Right atrium auricular region (tissue), 2 donors: Measurements from ENCODE around the gene INPP4B. TPM values are rescaled to one million over a fixed set of nuclear protein-coding genes. Genes with fewer than 3 reads are reported as not detected.

Source experiments
- DNase-seq: peaks from one replicate; pipeline ENCODE4 v3.0.0-alpha.2; 2019; ENCODE audit warnings: low spot score
- H3K27ac ChIP-seq, 2 donors: fragments of 200-600 bp; sonication (generic); 1 replicate in 1 of 2; 2 replicates in 1 of 2; pipeline ENCODE4 v1.5.1; 2016 to 2019
- H3K27me3 ChIP-seq, 2 donors: fragments of 200-600 bp; sonication (generic); one replicate each; pipeline versions ENCODE4 v1.5.1 to v1.6.0; 2017 to 2019
- H3K36me3 ChIP-seq: fragments of 200-600 bp; sonication (generic); one replicate; pipeline ENCODE4 v1.5.1; 2016
- H3K4me1 ChIP-seq, 2 donors: fragments of 200-600 bp; sonication (generic); one replicate each; pipeline versions ENCODE4 v1.5.1 to v1.6.0; 2017 to 2019
- H3K4me3 ChIP-seq, 2 donors: fragments of 200-600 bp; sonication (generic); 1 replicate in 1 of 2; 2 replicates in 1 of 2; pipeline ENCODE4 v1.5.1; 2017 to 2019; ENCODE audit warnings: mild to moderate bottlenecking in 1 of 2, moderate library complexity in 1 of 2
- H3K9me3 ChIP-seq, 2 donors: fragments of 200-600 bp; sonication (generic); one replicate each; pipeline ENCODE4 v1.5.1; 2019
- CTCF ChIP-seq, 2 donors: fragments of 200-600 bp; sonication (generic); IDR thresholded peaks; one replicate each; pipeline ENCODE4 v1.5.1; 2019; ENCODE audit warnings: antibody characterized with exemption in 2 of 2
- total RNA-seq, 2 donors: library from RNA; depleted of rRNA; stranded (reverse); fragments of >200 nt; gene quantifications; one replicate each; pipeline ENCODE4 v1.1.0, GENCODE V29; 2016

Gene INPP4B
- total RNA-seq, 2 donors from 2014 or later: 14.8 to 15.3 TPM

- Histone ChIP-seq H3K27ac (no peak overlapping the region), H3K4me1 (no peaks in the 10 kb centered on the region), H3K9me3 (no peaks in the 10 kb centered on the region), H3K27me3 (no peaks in the 10 kb centered on the region), H3K36me3 (no peaks in the 10 kb centered on the region), H3K4me3 (no peak overlapping the region)
- no peak for DNase-seq
- TF ChIP-seq CTCF (IDR thresholded peaks at IDR 0.05): no peak
Observed at GRCh38 chr4:142540483-142540804, 305.7 kb downstream of the INPP4B start.

- Histone ChIP-seq H3K36me3 (no peaks in the 10 kb centered on the region), H3K27ac (no peak overlapping the region), H3K4me1 (no peaks in the 10 kb centered on the region), H3K4me3 (no peak overlapping the region), H3K9me3 (no peaks in the 10 kb centered on the region), H3K27me3 (no peaks in the 10 kb centered on the region)
- no peak for DNase-seq
- no peak for TF ChIP-seq CTCF (IDR thresholded peaks at IDR 0.05)
Observed at GRCh38 chr4:142539796-142540482, 306.2 kb downstream of the INPP4B start.

GRCh38 chr4:142535009-142535408 is 311.1 kb downstream of the INPP4B start:
- no peak for TF ChIP-seq CTCF (IDR thresholded peaks at IDR 0.05)
- Histone ChIP-seq H3K4me1 (no peaks in the 10 kb centered on the region), H3K4me3 (no peak overlapping the region), H3K27ac (no peak overlapping the region), H3K36me3 (no peaks in the 10 kb centered on the region), H3K9me3 (no peaks in the 10 kb centered on the region), H3K27me3 (no peaks in the 10 kb centered on the region)
- no peak for DNase-seq

GRCh38 chr4:142532054-142532453 is 314.0 kb downstream of the INPP4B start:
- no peak overlapping the region for H3K4me3 ChIP-seq
- no peaks in the 10 kb centered on the region for H3K4me1 ChIP-seq
- H3K9me3 ChIP-seq: no peaks in the 10 kb centered on the region
- no peak for DNase-seq
- no peaks in the 10 kb centered on the region for H3K27me3 ChIP-seq
- no peaks in the 10 kb centered on the region for H3K36me3 ChIP-seq
- no peak overlapping the region for H3K27ac ChIP-seq
- no peak for TF ChIP-seq CTCF (IDR thresholded peaks at IDR 0.05)

- H3K9me3 ChIP-seq: no peaks in the 10 kb centered on the region
- no peaks in the 10 kb centered on the region for H3K36me3 ChIP-seq
- H3K4me3 ChIP-seq: no peak overlapping the region
- no peak for DNase-seq
- H3K27ac ChIP-seq: no peak overlapping the region
- TF ChIP-seq CTCF (IDR thresholded peaks at IDR 0.05): no peak
- H3K27me3 ChIP-seq: no peaks in the 10 kb centered on the region
- no peaks in the 10 kb centered on the region for H3K4me1 ChIP-seq
Observed at GRCh38 chr4:142530728-142531127, 315.4 kb downstream of the INPP4B start.

- TF ChIP-seq CTCF (IDR thresholded peaks at IDR 0.05): no peak
- H3K27ac ChIP-seq: no peak overlapping the region
- no peaks in the 10 kb centered on the region for H3K36me3 ChIP-seq
- no peaks in the 10 kb centered on the region for H3K4me1 ChIP-seq
- H3K9me3 ChIP-seq: no peaks in the 10 kb centered on the region
- H3K4me3 ChIP-seq: no peak overlapping the region
- no peaks in the 10 kb centered on the region for H3K27me3 ChIP-seq
- DNase-seq: no peak
Observed at GRCh38 chr4:142528433-142528832, 317.7 kb downstream of the INPP4B start.
